OCI-LY1 (cell line): ENCODE data around the gene WRNIP1.

Experiments
- H2AFZ ChIP-seq: fragments of 200-600 bp; sonication (generic), shearing (Covaris generic); 2 replicates; pipeline ENCODE4 v1.6.0; 2014; ENCODE audit warnings: antibody characterized with exemption, mild to moderate bottlenecking, low read length
- H3F3A ChIP-seq: fragments of 200-600 bp; sonication (generic), shearing (Covaris generic); 2 replicates; pipeline ENCODE4 v1.6.0; 2014; ENCODE audit warnings: mild to moderate bottlenecking, antibody characterized with exemption, low read length, moderate library complexity; ENCODE audit not compliant: insufficient read depth
- H3K27ac ChIP-seq: fragments of 200-600 bp; sonication (generic); 2 replicates; pipeline ENCODE4 v1.5.1; 2014; ENCODE audit warnings: low read length, mixed run types, mild to moderate bottlenecking, low read depth; ENCODE audit not compliant: poor library complexity, severe bottlenecking
- H3K27me3 ChIP-seq: fragments of 200-600 bp; sonication (generic); 2 replicates; pipeline ENCODE4 v1.6.0; 2014; ENCODE audit warnings: antibody characterized with exemption, mild to moderate bottlenecking, low read length, moderate library complexity; ENCODE audit not compliant: insufficient read depth
- H3K36me3 ChIP-seq: fragments of 200-600 bp; sonication (generic); 2 replicates; pipeline ENCODE4 v1.6.1; 2014; ENCODE audit warnings: mild to moderate bottlenecking, antibody characterized with exemption, low read length, moderate library complexity, mixed read lengths; ENCODE audit not compliant: insufficient read depth
- H3K4me1 ChIP-seq: fragments of 200-600 bp; sonication (generic); 2 replicates; pipeline ENCODE4 v1.5.1; 2014; ENCODE audit warnings: mild to moderate bottlenecking, low read length, moderate library complexity; ENCODE audit not compliant: insufficient read depth, severe bottlenecking
- H3K4me2 ChIP-seq: fragments of 200-600 bp; sonication (generic), shearing (Covaris generic); 2 replicates; pipeline ENCODE4 v1.6.1; 2014; ENCODE audit warnings: low read length
- H3K4me3 ChIP-seq: fragments of 200-600 bp; sonication (generic); 2 replicates; pipeline ENCODE4 v1.5.1; 2014; ENCODE audit warnings: low read length, low read depth, mild to moderate bottlenecking, mixed read lengths; ENCODE audit not compliant: poor library complexity, severe bottlenecking
- H3K79me2 ChIP-seq: fragments of 200-600 bp; shearing (Covaris generic); 2 replicates; pipeline ENCODE4 v1.6.1; 2016; ENCODE audit warnings: mixed run types, low read length, mixed read lengths; ENCODE audit not compliant: insufficient read depth
- H3K9ac ChIP-seq: fragments of 200-600 bp; sonication (generic), shearing (Covaris generic); 2 replicates; pipeline ENCODE4 v1.6.1; 2014; ENCODE audit warnings: mild to moderate bottlenecking, low read length, mixed read lengths
- H3K9me2 ChIP-seq: fragments of 200-600 bp; sonication (generic), shearing (Covaris generic); 2 replicates; pipeline ENCODE4 v1.6.1; 2014; ENCODE audit warnings: low read depth, mild to moderate bottlenecking, low read length, mixed read lengths
- H3K9me3 ChIP-seq: fragments of 200-600 bp; shearing (Covaris generic); 2 replicates; pipeline ENCODE4 v1.6.1; 2014; ENCODE audit warnings: low read length, mixed read lengths
- H4K20me1 ChIP-seq: fragments of 200-600 bp; sonication (generic), shearing (Covaris generic); 2 replicates; pipeline ENCODE4 v1.6.0; 2016; ENCODE audit warnings: mild to moderate bottlenecking, low read length; ENCODE audit not compliant: insufficient read depth
- CTCF ChIP-seq: fragments of 200-600 bp; sonication (generic), shearing (Covaris generic); IDR thresholded peaks from 2 replicates; pipeline ENCODE4 v1.5.1; 2017; ENCODE audit warnings: mild to moderate bottlenecking, antibody characterized with exemption, low read length, moderate library complexity, mixed read lengths
- EZH2 ChIP-seq: fragments of 200-600 bp; sonication (generic), shearing (Covaris generic); IDR thresholded peaks from 2 replicates; pipeline ENCODE4 v1.8.0; 2017; ENCODE audit warnings: borderline replicate concordance, mixed run types, mild to moderate bottlenecking, antibody characterized with exemption, low read length, moderate library complexity, mixed read lengths

The WRNIP1 gene

DNA sequence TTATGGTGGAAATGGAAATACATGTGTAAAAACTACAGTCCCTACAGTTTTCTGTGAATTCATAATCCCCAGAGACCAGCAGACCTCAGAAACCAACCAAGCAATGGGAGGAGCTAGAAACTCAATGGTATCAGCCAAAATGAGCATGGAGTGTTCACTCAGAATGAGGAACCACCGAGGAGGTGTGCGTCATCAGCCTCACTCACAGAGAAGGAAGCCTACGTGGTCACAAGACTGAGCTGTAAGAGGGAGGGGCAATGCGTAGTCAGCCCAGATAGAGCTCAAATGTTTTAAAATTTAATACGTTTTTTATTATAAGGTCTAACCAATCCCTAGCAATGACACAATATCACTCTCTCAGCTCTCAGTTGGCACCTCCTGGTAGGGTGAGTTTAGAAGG, 31.9 kb upstream of the WRNIP1 start:
- Histone ChIP-seq H2AFZ (no peak overlapping the region), H3F3A (no peaks in the 10 kb centered on the region), H4K20me1 (no peaks in the 10 kb centered on the region), H3K9me3 (no peaks in the 10 kb centered on the region), H3K79me2 (no peaks in the 10 kb centered on the region), H3K9ac (no peak overlapping the region), H3K4me2 (no peak overlapping the region), H3K27ac (no peak overlapping the region), H3K4me3 (no peak overlapping the region), H3K36me3 (no peaks in the 10 kb centered on the region), H3K9me2 (no peaks in the 10 kb centered on the region), H3K4me1 (peaks cover 3% of the 10 kb centered on the region), H3K27me3 (no peaks in the 10 kb centered on the region)
- TF ChIP-seq CTCF (no peak), EZH2 (no peak)

DNA sequence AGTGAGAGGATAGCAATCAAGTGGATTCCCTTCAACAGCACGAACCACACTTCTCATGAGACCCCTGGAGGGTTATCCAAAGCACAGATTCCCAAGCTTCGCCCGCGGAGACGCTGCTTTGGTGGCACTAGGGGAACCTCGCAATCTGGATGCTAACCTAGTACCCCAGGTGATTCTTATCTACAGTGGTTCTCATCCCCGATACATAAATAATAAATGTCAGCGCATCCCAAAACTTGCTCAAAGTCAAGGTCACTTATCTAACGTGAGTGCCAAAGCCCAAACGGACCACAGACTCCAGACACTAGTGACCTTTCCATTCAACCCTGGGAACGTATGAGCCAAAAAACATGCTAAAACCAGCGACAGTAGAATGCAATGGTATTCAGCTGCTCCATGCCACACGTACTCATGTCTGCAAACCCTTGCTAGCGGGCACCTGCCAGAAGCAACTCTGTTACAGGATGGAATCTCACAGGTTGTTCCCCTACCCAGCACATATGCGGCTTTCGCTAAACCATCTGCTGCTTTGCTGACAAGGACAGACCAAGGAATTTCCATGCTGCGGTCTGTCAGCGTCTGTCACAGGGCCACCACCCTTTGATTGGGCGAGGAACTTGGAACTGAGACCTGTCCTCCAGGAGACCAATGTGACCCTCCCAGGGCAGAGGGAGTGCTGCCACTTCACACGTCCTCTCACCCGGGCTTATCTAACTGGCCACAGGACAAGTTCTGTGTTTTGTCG, 31.3 kb upstream of the WRNIP1 start:
- Histone ChIP-seq H3K79me2 (no peaks in the 10 kb centered on the region), H3K9ac (no peak overlapping the region), H3K4me1 (peaks cover 3% of the 10 kb centered on the region), H3K4me3 (no peak overlapping the region), H3F3A (no peaks in the 10 kb centered on the region), H2AFZ (no peak overlapping the region), H3K27ac (no peak overlapping the region), H4K20me1 (no peaks in the 10 kb centered on the region), H3K9me3 (no peaks in the 10 kb centered on the region), H3K36me3 (no peaks in the 10 kb centered on the region), H3K4me2 (no peak overlapping the region), H3K9me2 (no peaks in the 10 kb centered on the region), H3K27me3 (no peaks in the 10 kb centered on the region)
- TF ChIP-seq EZH2 (no peak), CTCF (no peak)

DNA sequence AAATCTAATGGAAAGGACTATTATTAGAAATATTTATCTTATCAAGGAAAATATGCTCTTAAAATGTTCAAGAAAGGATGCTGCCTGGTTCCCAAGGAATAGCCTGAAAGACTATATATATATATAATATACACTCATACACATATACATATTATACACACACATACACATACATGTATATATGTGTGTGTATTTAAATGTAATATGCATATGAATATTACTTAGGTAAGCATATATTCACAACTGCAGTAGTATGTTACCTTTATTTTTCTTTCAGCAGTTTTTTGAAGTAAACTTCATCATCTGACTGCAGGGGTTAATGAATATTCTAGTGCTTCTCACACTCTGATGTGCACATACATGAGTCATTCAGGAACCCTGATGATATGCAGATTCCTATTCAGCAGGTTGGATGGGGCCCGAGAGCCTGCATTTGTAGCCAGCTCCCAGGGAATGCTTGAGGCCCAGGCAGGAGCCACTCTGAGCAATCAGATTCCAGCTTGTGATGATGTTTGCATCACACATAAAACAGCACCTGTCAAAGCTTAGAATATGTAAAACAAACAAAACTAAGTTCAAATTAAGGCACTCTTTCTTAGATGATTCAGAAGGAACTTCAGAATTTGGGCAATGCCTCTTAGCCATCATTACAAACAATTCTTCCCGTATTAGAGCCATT, 30.6 kb upstream of the WRNIP1 start:
- TF ChIP-seq CTCF (no peak), EZH2 (no peak)
- no peaks in the 10 kb centered on the region for H3F3A ChIP-seq
- H3K9ac ChIP-seq: no peak overlapping the region
- H3K4me3 ChIP-seq: no peak overlapping the region
- no peaks in the 10 kb centered on the region for H3K36me3 ChIP-seq
- no peaks in the 10 kb centered on the region for H4K20me1 ChIP-seq
- H2AFZ ChIP-seq: no peak overlapping the region
- H3K27me3 ChIP-seq: no peaks in the 10 kb centered on the region
- H3K4me1 ChIP-seq: peaks cover 3% of the 10 kb centered on the region
- no peaks in the 10 kb centered on the region for H3K9me2 ChIP-seq
- no peaks in the 10 kb centered on the region for H3K79me2 ChIP-seq
- H3K27ac ChIP-seq: no peak overlapping the region
- H3K9me3 ChIP-seq: no peaks in the 10 kb centered on the region
- no peak overlapping the region for H3K4me2 ChIP-seq
